ENCODE measurements around the gene PREPL.

The PREPL gene

GRCh38 chr2:44351088-44351487 lies 10.2 kb downstream of the PREPL start:
- no peak for TF ChIP-seq CTCF (IDR thresholded peaks at IDR 0.05; ENCODE audit: borderline replicate concordance, control extremely low read depth, extremely low read depth, insufficient read depth, missing control alignments)
- no peak for DNase-seq (ENCODE audit: low spot score)
- in situ Hi-C loops (cut with MboI; ENCODE audit: low sequenced_read_pairs, unreplicated experiment), result no loop called here

DNA sequence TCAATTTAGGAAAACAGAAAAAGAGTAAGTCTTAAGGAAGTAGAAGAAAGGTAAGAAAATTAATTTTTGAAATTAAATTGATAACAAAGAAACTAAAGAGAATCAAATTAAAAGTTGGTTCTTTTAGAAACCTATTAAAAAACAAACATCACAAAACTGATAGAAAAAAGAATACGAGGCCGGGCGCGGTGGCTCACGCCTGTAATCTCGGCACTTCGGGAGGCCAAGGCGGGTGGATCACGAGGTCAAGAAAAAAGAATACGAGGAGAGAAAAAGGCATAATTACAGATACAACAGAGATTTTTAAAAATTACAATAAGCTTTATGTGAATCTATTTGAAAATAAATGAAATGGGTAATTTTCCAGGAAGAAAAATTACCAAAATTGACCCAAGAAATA lies 11.8 kb downstream of the PREPL start:
- no peak for TF ChIP-seq CTCF (IDR thresholded peaks at IDR 0.05; ENCODE audit: borderline replicate concordance, control extremely low read depth, extremely low read depth, insufficient read depth, missing control alignments)
- in situ Hi-C loops (cut with MboI; ENCODE audit: low sequenced_read_pairs, unreplicated experiment), result no loop called here
- DNase-seq (ENCODE audit: low spot score), result no peak

DNA sequence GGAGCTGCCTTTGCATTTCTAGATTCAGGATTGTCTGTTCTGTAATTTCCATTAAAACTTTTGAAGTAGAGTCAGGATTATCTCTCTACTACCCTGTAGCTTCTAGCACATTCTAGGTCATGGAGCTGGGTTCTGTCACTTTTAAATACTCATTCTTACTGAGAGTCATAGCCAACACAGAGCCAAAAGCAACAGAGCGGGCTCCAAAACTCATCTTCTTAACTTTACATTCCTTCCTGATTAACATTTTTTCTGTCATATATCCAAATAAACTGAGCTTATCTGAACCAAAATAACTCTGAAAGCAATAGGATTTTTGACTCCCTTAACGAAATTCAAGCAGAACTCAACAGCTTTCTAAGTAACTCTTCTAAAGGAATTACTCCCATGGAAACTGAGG lies 12.9 kb downstream of the PREPL start:
- DNase-seq (ENCODE audit: low spot score), result no peak
- in situ Hi-C loops (cut with MboI; ENCODE audit: low sequenced_read_pairs, unreplicated experiment), result no loop called here
- TF ChIP-seq CTCF (IDR thresholded peaks at IDR 0.05; ENCODE audit: borderline replicate concordance, control extremely low read depth, extremely low read depth, insufficient read depth, missing control alignments), result no peak

DNA sequence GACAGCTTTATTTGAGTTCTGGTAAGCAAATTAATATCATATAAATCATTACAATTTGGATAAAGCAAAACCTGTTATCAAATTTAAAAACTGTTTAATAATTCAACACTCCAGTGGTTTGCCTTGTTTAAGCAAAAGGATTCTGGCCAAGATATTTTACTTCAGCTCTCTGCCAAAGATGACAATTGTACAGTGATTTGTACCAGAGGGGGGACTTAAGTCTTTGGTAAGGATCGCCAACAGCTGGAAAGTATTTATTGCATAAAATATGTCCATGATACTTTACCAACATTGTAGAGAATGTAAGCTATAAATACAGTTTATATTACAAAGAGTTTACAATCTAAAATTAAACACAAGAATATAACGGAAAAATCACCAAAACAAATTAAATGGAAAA lies 13.8 kb downstream of the PREPL start:
- TF ChIP-seq CTCF (IDR thresholded peaks at IDR 0.05; ENCODE audit: borderline replicate concordance, control extremely low read depth, extremely low read depth, insufficient read depth, missing control alignments), result no peak
- in situ Hi-C loops (cut with MboI; ENCODE audit: low sequenced_read_pairs, unreplicated experiment), result no loop called here

GRCh38 chr2:44342854-44343253 lies 18.4 kb downstream of the PREPL start:
- in situ Hi-C loops (cut with MboI; ENCODE audit: low sequenced_read_pairs, unreplicated experiment), result no loop called here
- no peak for DNase-seq (ENCODE audit: low spot score)

More for the DNA sequence above, 13.8 kb downstream of the PREPL start:
- DNase-seq (ENCODE audit: low spot score), result no peak

DNA sequence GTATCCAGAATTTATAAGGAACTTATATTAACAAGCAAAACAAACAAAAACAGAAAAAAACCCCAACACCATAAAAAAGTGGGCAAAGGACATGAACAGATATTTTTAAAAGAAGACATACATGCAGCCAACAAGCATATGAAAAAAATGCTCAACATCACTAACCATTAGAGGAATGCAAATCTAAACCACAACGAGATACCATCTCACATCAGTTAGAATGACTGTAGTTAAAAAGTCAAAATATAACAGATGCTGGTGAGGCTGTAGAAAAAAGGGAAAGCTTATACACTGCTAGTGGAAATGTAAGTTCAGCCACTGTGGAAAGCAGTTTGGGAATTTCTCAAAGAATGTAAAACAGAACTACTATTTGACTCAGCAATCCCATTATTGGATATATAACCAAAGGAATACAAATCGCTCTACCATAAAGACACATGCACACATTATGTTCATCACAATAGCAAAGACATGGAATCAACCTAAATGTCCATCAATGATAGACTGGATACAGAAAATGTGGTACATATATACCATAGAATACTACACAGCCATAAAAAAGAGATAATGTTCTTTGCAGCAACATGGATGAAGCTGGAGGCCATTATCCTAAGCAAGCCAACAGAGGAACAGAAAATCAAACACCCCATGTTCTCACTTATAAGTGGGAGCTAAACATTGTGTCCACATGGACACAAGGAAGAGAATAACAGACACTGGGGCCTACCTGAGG lies 25.3 kb downstream of the PREPL start:
- in situ Hi-C loops (cut with MboI; ENCODE audit: low sequenced_read_pairs, unreplicated experiment), result no loop called here
- no peak for TF ChIP-seq CTCF (IDR thresholded peaks at IDR 0.05; ENCODE audit: borderline replicate concordance, control extremely low read depth, extremely low read depth, insufficient read depth, missing control alignments)
- DNase-seq (ENCODE audit: low spot score), result no peak

More at GRCh38 chr2:44342854-44343253, 18.4 kb downstream of the PREPL start:
- peak; percentile 32 for TF ChIP-seq CTCF (IDR thresholded peaks at IDR 0.05; ENCODE audit: borderline replicate concordance, control extremely low read depth, extremely low read depth, insufficient read depth, missing control alignments)

Measured in GM13976 (cell line).